Karpas-422 (cell line): ENCODE data around the gene FALEC. TPM values are rescaled to one million over a fixed set of nuclear protein-coding genes. Genes with fewer than 3 reads are reported as not detected.
A peak's percentile ranks its signal among the peaks of the same experiment; 100 is the strongest.

Source experiments
- DNase-seq: peaks from one replicate; pipeline ENCODE4 v3.0.0-alpha.2; 2015
- H2AFZ ChIP-seq: fragments of 200-600 bp; sonication (generic); 2 replicates; pipeline ENCODE4 v1.6.1; 2014; ENCODE audit warnings: antibody characterized with exemption, low read length, mixed read lengths
- H3K27ac ChIP-seq: fragments of 200-600 bp; sonication (generic); 2 replicates; pipeline ENCODE4 v1.5.1; 2014; ENCODE audit warnings: mild to moderate bottlenecking, low read length, moderate library complexity
- H3K27me3 ChIP-seq: fragments of 200-600 bp; sonication (generic); 2 replicates; pipeline ENCODE4 v1.6.1; 2014; ENCODE audit warnings: low read length, mixed read lengths
- H3K36me3 ChIP-seq: fragments of 200-600 bp; sonication (generic); 2 replicates; pipeline ENCODE4 v1.6.1; 2014; ENCODE audit warnings: low read length, mixed read lengths; ENCODE audit not compliant: insufficient read depth
- H3K4me1 ChIP-seq: fragments of 200-600 bp; sonication (generic); 2 replicates; pipeline ENCODE4 v1.6.1; 2014; ENCODE audit warnings: mild to moderate bottlenecking, low read length, mixed read lengths
- H3K4me2 ChIP-seq: fragments of 200-600 bp; sonication (generic); 2 replicates; pipeline ENCODE4 v1.6.1; 2014; ENCODE audit warnings: low read length, low read depth, mild to moderate bottlenecking; ENCODE audit not compliant: poor library complexity, severe bottlenecking
- H3K4me3 ChIP-seq: fragments of 200-600 bp; sonication (generic); 2 replicates; pipeline ENCODE4 v1.5.1; 2014; ENCODE audit warnings: mild to moderate bottlenecking, antibody characterized with exemption, low read length, mixed read lengths
- H3K79me2 ChIP-seq: fragments of 200-600 bp; sonication (generic); 2 replicates; pipeline ENCODE4 v1.6.1; 2014; ENCODE audit warnings: mild to moderate bottlenecking, low read length, mixed read lengths
- H3K9ac ChIP-seq: fragments of 200-600 bp; sonication (generic); 2 replicates; pipeline ENCODE4 v1.6.0; 2014; ENCODE audit warnings: low read length
- H3K9me2 ChIP-seq: fragments of 200-600 bp; sonication (generic), shearing (Covaris generic); replicated peaks from 2 replicates; pipeline ENCODE4 v1.6.0; 2014; ENCODE audit warnings: mild to moderate bottlenecking, low read length, moderate library complexity; ENCODE audit not compliant: insufficient read depth
- H3K9me3 ChIP-seq: fragments of 300-700, 200-600 bp; sonication (generic); 2 replicates; pipeline ENCODE4 v1.6.1; 2014; ENCODE audit warnings: low read length, mixed read lengths
- H4K20me1 ChIP-seq: fragments of 200-600 bp; sonication (generic); 2 replicates; pipeline ENCODE4 v1.6.1; 2014; ENCODE audit warnings: mild to moderate bottlenecking, antibody characterized with exemption, low read length, low read depth; ENCODE audit not compliant: insufficient read depth
- total RNA-seq: library from RNA; depleted of rRNA; stranded (reverse); fragments of >200 nt; shearing (Covaris generic); gene quantifications from 2 replicates; pipeline ENCODE4 v1.2.3, GENCODE V29; 2014; ENCODE audit warnings: low replicate concordance

Gene FALEC
- total RNA-seq, 1 experiment from 2014 or later = not detected

DNA sequence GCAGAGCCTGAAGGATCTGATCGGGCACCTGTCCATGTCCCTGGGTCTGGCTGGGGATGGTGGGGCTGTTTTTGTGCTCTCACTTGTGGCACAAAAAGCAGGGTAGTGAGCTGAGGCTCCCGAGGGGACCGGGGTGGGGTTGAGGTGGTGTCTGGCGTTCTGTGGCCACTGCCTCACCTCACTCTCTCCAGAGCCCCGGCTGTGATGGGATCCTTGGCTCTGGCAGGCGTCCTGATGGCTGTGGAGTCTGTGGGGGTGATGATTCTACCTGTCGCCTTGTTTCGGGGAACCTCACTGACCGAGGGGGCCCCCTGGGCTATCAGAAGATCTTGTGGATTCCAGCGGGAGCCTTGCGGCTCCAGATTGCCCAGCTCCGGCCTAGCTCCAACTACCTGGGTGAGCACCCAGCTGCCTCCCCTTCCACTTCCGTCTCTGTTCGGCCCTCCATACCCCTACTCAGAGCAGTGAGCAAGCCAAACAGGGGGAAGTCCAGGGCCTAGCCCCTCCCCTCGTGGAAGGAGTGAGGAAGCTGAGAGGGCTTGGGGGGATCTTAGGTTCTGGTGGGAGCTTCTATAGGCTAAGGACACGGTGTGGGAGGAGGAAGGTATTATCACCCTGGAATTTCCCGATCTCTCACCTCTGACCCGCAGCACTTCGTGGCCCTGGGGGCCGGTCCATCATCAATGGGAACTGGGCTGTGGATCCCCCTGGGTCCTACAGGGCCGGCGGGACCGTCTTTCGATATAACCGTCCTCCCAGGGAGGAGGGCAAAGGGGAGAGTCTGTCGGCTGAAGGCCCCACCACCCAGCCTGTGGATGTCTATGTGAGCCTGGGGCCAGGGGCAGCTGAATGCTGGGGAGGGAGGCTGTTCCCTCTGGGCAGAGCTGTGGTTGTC is 40.7 kb downstream of the FALEC start:
- no peak for DNase-seq
- Histone ChIP-seq H3K4me1 (peaks cover 22% of the 10 kb centered on the region), H3K36me3 (no peaks in the 10 kb centered on the region), H3K27ac (no peak overlapping the region), H3K4me3 (no peak overlapping the region), H2AFZ (no peak overlapping the region), H4K20me1 (peaks cover 4% of the 10 kb centered on the region; the same call in 1 of the 2 replicates), H3K27me3 (no peaks in the 10 kb centered on the region), H3K9ac (no peak overlapping the region), H3K9me2 (no peaks in the 10 kb centered on the region), H3K9me3 (no peaks in the 10 kb centered on the region), H3K4me2 (no peak overlapping the region), H3K79me2 (no peaks in the 10 kb centered on the region)

DNA sequence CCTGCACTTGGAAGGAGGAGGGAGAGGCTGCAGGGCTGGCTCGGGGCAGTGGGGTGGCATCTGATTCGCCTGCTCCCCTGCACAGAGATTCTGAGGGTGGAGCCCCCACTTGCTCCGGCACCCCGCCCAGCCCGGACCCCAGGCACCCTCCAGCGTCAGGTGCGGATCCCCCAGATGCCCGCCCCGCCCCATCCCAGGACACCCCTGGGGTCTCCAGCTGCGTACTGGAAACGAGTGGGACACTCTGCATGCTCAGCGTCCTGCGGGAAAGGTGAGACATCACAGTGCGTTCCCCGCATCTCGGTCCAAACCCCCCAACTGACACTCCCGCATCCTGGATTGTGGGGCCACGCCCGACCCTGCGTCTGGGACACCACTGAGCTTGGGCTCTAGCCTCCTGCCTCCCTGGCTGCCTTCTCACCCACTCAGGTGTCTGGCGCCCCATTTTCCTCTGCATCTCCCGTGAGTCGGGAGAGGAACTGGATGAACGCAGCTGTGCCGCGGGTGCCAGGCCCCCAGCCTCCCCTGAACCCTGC is 41.6 kb downstream of the FALEC start:
- no peak overlapping the region for H2AFZ ChIP-seq
- H3K4me1 ChIP-seq = peaks cover 30% of the 10 kb centered on the region
- H4K20me1 ChIP-seq = 0 out of 2 replicates have a peak, but pooled peaks cover 4% of the 10 kb centered on the region
- H3K27ac ChIP-seq = no peak overlapping the region
- no peaks in the 10 kb centered on the region for H3K9me2 ChIP-seq
- H3K27me3 ChIP-seq = no peaks in the 10 kb centered on the region
- H3K4me2 ChIP-seq = no peak overlapping the region
- DNase-seq = no peak
- H3K36me3 ChIP-seq = no peaks in the 10 kb centered on the region
- H3K79me2 ChIP-seq = no peaks in the 10 kb centered on the region
- no peaks in the 10 kb centered on the region for H3K9me3 ChIP-seq
- H3K9ac ChIP-seq = no peak overlapping the region
- no peak overlapping the region for H3K4me3 ChIP-seq

DNA sequence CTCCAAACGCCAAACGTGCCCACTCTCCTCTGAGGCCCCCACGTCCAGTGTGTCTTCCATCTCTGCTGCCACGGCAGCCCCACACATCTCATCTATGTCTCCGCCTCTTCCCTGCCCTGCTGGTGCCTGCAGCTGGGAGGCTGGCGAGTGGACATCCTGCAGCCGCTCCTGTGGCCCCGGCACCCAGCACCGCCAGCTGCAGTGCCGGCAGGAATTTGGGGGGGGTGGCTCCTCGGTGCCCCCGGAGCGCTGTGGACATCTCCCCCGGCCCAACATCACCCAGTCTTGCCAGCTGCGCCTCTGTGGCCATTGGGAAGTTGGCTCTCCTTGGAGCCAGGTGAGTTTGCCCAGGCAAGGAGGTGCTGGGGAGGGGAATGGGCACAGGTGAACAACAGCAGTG is 42.3 kb downstream of the FALEC start:
- Histone ChIP-seq H4K20me1 (0 out of 2 replicates have a peak, but pooled peaks cover 4% of the 10 kb centered on the region), H3K79me2 (no peaks in the 10 kb centered on the region), H3K4me3 (no peak overlapping the region)

DNA sequence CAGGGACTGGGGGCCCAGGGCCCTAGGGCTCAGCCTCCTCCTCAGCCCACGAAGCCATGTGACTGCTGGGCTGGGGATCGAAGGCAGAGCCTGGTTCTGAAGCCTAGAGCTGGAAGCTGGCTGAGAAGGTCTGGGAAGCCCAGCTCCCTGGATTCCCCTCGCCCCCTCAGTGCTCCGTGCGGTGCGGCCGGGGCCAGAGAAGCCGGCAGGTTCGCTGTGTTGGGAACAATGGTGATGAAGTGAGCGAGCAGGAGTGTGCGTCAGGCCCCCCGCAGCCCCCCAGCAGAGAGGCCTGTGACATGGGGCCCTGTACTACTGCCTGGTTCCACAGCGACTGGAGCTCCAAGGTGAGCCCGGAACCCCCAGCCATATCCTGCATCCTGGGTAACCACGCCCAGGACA is 42.8 kb downstream of the FALEC start:
- Histone ChIP-seq H3K9me3 (no peaks in the 10 kb centered on the region), H3K79me2 (no peaks in the 10 kb centered on the region), H3K27ac (no peak overlapping the region), H3K4me1 (peaks cover 37% of the 10 kb centered on the region), H4K20me1 (0 out of 2 replicates have a peak, but pooled peaks cover 4% of the 10 kb centered on the region), H3K36me3 (no peaks in the 10 kb centered on the region), H3K4me2 (no peak overlapping the region), H3K9me2 (no peaks in the 10 kb centered on the region), H3K27me3 (no peaks in the 10 kb centered on the region), H3K4me3 (no peak overlapping the region), H2AFZ (no peak overlapping the region), H3K9ac (no peak overlapping the region)
- DNase-seq = no peak

More for the DNA sequence above, 42.3 kb downstream of the FALEC start:
- Histone ChIP-seq H3K4me1 (peaks cover 32% of the 10 kb centered on the region), H3K9ac (no peak overlapping the region), H3K36me3 (no peaks in the 10 kb centered on the region), H3K9me3 (no peaks in the 10 kb centered on the region), H2AFZ (no peak overlapping the region), H3K27me3 (no peaks in the 10 kb centered on the region), H3K27ac (no peak overlapping the region), H3K9me2 (no peaks in the 10 kb centered on the region), H3K4me2 (no peak overlapping the region)
- no peak for DNase-seq

DNA sequence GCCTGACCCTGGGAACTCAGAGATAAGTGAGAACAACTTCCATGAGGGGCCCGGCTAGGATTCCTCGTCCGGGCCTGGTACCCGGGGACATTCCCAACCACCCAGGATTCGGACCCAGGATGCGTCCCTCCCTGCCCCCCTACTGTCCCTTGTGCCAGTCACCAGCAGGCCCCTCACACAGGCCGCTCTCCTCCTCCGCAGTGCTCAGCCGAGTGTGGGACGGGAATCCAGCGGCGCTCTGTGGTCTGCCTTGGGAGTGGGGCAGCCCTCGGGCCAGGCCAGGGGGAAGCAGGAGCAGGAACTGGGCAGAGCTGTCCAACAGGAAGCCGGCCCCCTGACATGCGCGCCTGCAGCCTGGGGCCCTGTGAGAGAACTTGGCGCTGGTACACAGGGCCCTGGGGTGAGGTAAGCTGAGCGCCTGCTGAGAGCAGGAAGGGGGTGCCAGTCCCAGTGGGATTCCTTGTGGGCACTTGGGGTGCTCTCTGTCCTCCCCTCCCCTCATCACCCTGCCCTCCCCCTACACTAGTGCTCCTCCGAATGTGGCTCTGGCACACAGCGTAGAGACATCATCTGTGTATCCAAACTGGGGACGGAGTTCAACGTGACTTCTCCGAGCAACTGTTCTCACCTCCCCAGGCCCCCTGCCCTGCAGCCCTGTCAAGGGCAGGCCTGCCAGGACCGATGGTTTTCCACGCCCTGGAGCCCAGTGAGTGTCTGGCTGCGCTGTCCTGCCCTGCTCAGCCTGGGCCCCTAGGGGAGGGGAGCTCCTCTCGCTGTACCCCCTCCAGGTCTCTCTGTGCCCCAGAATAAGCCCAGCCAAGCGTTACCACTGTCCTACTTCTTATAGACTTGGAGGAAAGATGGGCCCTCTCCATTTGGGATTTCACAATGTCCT is 43.5 kb downstream of the FALEC start:
- H4K20me1 ChIP-seq = 0 out of 2 replicates have a peak, but pooled peaks cover 4% of the 10 kb centered on the region
- no peaks in the 10 kb centered on the region for H3K9me3 ChIP-seq
- no peaks in the 10 kb centered on the region for H3K9me2 ChIP-seq
- H3K4me1 ChIP-seq = peaks cover 44% of the 10 kb centered on the region
- H3K9ac ChIP-seq = no peak overlapping the region
- no peak overlapping the region for H3K4me2 ChIP-seq
- no peak overlapping the region for H3K27ac ChIP-seq
- H3K79me2 ChIP-seq = no peaks in the 10 kb centered on the region
- H3K4me3 ChIP-seq = no peak overlapping the region
- no peaks in the 10 kb centered on the region for H3K36me3 ChIP-seq
- no peaks in the 10 kb centered on the region for H3K27me3 ChIP-seq
- no peak for DNase-seq
- no peak overlapping the region for H2AFZ ChIP-seq

DNA sequence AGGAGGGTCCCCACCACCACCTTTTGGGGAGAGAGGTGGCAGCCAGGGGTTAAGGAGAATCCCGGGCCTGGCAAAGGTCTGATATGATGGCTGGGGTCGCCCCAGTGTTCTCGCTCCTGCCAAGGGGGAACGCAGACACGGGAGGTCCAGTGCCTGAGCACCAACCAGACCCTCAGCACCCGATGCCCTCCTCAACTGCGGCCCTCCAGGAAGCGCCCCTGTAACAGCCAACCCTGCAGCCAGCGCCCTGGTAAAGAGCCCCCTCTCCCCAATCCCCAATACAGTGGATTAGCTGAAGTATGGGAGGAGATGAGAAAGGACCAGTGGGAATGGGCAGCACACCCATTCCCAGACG is 44.1 kb downstream of the FALEC start:
- H4K20me1 ChIP-seq = 0 out of 2 replicates have a peak, but pooled peaks cover 4% of the 10 kb centered on the region
- H3K79me2 ChIP-seq = no peaks in the 10 kb centered on the region
- H3K4me2 ChIP-seq = no peak overlapping the region
- H3K27ac ChIP-seq = no peak overlapping the region
- H3K4me3 ChIP-seq = no peak overlapping the region
- H3K9me2 ChIP-seq = no peaks in the 10 kb centered on the region
- H3K4me1 ChIP-seq = peaks cover 50% of the 10 kb centered on the region
- H3K36me3 ChIP-seq = no peaks in the 10 kb centered on the region
- no peak overlapping the region for H2AFZ ChIP-seq
- no peaks in the 10 kb centered on the region for H3K27me3 ChIP-seq
- H3K9me3 ChIP-seq = no peaks in the 10 kb centered on the region
- peak overlapping the region; percentile 83; the same call in 1 of the 2 replicates for H3K9ac ChIP-seq
- DNase-seq = no peak

DNA sequence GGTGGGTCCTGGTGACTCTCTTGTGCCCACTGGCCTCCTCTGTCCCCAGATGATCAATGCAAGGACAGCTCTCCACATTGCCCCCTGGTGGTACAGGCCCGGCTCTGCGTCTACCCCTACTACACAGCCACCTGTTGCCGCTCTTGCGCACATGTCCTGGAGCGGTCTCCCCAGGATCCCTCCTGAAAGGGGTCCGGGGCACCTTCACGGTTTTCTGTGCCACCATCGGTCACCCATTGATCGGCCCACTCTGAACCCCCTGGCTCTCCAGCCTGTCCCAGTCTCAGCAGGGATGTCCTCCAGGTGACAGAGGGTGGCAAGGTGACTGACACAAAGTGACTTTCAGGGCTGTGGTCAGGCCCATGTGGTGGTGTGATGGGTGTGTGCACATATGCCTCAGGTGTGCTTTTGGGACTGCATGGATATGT is 44.5 kb downstream of the FALEC start:
- Histone ChIP-seq H3K79me2 (no peaks in the 10 kb centered on the region), H3K4me2 (peak overlapping the region; percentile 95), H3K27me3 (no peaks in the 10 kb centered on the region), H3K9ac (peak overlapping the region; percentile 83), H3K36me3 (no peaks in the 10 kb centered on the region), H3K9me2 (no peaks in the 10 kb centered on the region), H3K4me1 (peaks cover 54% of the 10 kb centered on the region), H4K20me1 (0 out of 2 replicates have a peak, but pooled peaks cover 4% of the 10 kb centered on the region), H3K9me3 (no peaks in the 10 kb centered on the region), H2AFZ (no peak overlapping the region), H3K27ac (peak overlapping the region; percentile 95), H3K4me3 (peak overlapping the region; percentile 18; the same call in 1 of the 2 replicates)
- DNase-seq = peak; percentile 92
